NOMO-1 treated with DMSO at 0.1 percent for 48 hours (cell line): ENCODE measurements around the gene ACTN2.

ENCODE experiments used
- DNase-seq: peaks from one replicate; lab custom pipeline; 2025; ENCODE audit not compliant: unreplicated experiment; lab: John Stamatoyannopoulos, UW

Gene ACTN2

DNA sequence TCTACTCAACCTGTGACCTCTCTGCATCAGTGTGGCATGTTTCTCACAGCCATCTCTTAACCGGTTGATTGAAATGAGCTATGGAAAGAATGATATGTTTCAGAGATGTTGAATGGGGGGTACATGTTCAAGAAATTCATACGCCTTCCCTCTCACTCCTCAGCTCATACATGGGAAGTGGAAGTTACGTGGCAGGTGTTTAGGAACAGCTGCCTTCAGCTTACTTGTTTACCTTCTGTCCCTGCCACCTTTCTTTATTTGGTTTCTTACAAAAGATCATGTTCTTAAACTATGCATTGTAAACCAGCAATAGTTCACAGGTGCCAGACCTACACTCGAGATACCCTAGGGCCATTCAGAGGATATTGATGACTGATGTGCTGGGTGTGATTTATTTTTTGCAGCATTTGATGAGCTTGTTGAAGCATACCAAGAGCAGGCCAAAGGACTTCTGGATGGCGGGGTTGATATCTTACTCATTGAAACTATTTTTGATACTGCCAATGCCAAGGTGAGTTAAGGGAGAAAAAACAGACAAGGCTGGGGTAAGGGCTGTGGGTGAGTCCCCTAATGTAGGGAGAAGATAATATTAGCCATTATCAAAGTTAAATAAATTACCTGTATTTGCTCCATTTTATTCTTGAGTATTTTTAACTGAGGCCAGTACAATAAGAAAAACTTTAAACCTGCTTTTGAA, 126.2 kb downstream of the ACTN2 start:
- no peak for DNase-seq
